NCI-H2081 (cell line): ENCODE measurements around the gene OVOL1.

Experiments
- DNase-seq, 2 experiments: peaks; one replicate each; lab custom pipeline; 2025; lab: John Stamatoyannopoulos, UW

Gene OVOL1

GRCh38 chr11:65791719-65792213 is 4.9 kb downstream of the OVOL1 start:
- DNase-seq = peak; percentile 77 to 86

GRCh38 chr11:65792456-65792855 is 5.6 kb downstream of the OVOL1 start:
- DNase-seq = no peak

GRCh38 chr11:65793144-65793581 is 6.3 kb downstream of the OVOL1 start:
- DNase-seq = peak; percentile 76 to 89

GRCh38 chr11:65793625-65794400 is 7.0 kb downstream of the OVOL1 start:
- DNase-seq = peak; percentile 26 to 78

GRCh38 chr11:65794570-65795510 is 8.0 kb downstream of the OVOL1 start:
- DNase-seq = no peak

GRCh38 chr11:65796726-65797601 is 10.1 kb downstream of the OVOL1 start:
- DNase-seq = no peak

- DNase-seq = no peak
Observed at GRCh38 chr11:65797711-65798110, 10.8 kb downstream of the OVOL1 start.

- no peak for DNase-seq
Observed at GRCh38 chr11:65798882-65799281, 12.0 kb downstream of the OVOL1 start.

GRCh38 chr11:65801153-65801987 is 14.5 kb downstream of the OVOL1 start:
- no peak for DNase-seq

GRCh38 chr11:65802841-65803240 is 16.0 kb downstream of the OVOL1 start:
- DNase-seq = no peak

- DNase-seq = no peak
Observed at GRCh38 chr11:65803797-65804492, 17.1 kb downstream of the OVOL1 start.

- no peak for DNase-seq
Observed at GRCh38 chr11:65806979-65807378, 20.1 kb downstream of the OVOL1 start.

GRCh38 chr11:65808744-65809341 is 22.0 kb downstream of the OVOL1 start:
- DNase-seq = no peak

GRCh38 chr11:65809496-65809895 is 22.6 kb downstream of the OVOL1 start:
- DNase-seq = no peak

GRCh38 chr11:65810046-65810868 is 23.4 kb downstream of the OVOL1 start:
- no peak for DNase-seq

GRCh38 chr11:65811764-65812475 is 25.1 kb downstream of the OVOL1 start:
- DNase-seq = no peak

- DNase-seq = peak in 1 of 2 experiments; percentile 56
Observed at GRCh38 chr11:65814131-65814985, 27.5 kb downstream of the OVOL1 start.
